ENCODE data around the gene ZSCAN5C. TPM values are rescaled to one million over a fixed set of nuclear protein-coding genes. Genes with fewer than 3 reads are reported as not detected.

The ZSCAN5C gene
- polyA plus RNA-seq (2011; rRNA removed): not detected in 2 replicates
- polyA plus RNA-seq (2012; cell fraction: cytosol; rRNA removed): not detected in 2 replicates
- polyA plus RNA-seq (2012; cell fraction: nucleus; rRNA removed): not detected in 2 replicates
- not detected in 3 replicates for polyA plus RNA-seq (2017; fragmentation: RNase III; extraction: RNeasy Plus Mini Kit Qiagen cat#74134 plus additional on column Dnase treatment)
- not detected in 2 replicates for polyA minus RNA-seq (2011; rRNA and poly(A)+ RNA removed)

DNA sequence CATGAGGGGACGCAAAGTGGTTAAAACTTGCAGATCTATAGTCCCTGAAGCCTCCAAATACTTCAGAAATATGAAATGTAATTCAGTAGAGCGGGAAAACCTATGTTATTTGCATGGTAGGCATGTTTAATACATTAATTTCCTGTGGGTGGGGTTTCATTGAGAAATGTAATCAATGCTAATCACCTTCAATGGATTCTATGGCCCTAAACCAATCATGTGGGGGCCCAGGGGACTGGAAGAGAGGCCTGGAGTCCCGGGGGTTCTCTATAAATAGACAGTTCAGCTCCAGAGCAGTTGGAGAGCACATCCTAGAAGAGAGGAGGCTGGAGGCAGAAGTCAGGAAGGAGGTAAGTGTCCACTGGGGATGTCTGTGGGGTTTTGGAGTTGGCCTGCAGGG, at the start of gene ZSCAN5C:
Gene ZSCAN5C, plus strand, starts transcription at position 301 of the 400 bp plus-strand sequence. CDS start 3,641 bp downstream, outside the sequence.
- ATAC-seq: no peak
- H3K4me1 ChIP-seq: no peaks in the 10 kb centered on the region
- H3K27ac ChIP-seq: no peak within 1 kb of the TSS
- H3K4me3 ChIP-seq: no peak within 1 kb of the TSS
- CTCF ChIA-PET: no interaction called here
- peaks cover 6% of the 10 kb centered on the region; the same call in 1 of the 3 replicates for H3K9me3 ChIP-seq
- DNase-seq (ENCODE audit: low read depth in 1 of 2, low spot score in 1 of 2): no peak
- FAIRE-seq: no peak
- under 1% methylated on average over 3 of the region's 3 CpGs for WGBS (ENCODE audit: missing lambda C conversion rate)
- POLR2A ChIA-PET: no interaction called here
- TF ChIP-seq POLR2AphosphoS2 (conservative IDR thresholded peaks at IDR 0.05; ENCODE audit: low read length): no peak
- TF ChIP-seq MAFK (IDR thresholded peaks at IDR 0.05; ENCODE audit: partially characterized antibody): no peak
- TF ChIP-seq RAD21 (conservative IDR thresholded peaks at IDR 0.05 in 1 of 2, IDR thresholded peaks at IDR 0.05 in 1 of 2): no peak
- TF ChIP-seq RCOR1 (IDR thresholded peaks at IDR 0.05; ENCODE audit: low read depth, low read length): no peak
- no peak for TF ChIP-seq CTCF (IDR thresholded peaks at IDR 0.05)
- no peak for TF ChIP-seq ZC3H11A (IDR thresholded peaks at IDR 0.05)
- TF ChIP-seq ZNF302 (CRISPR knock-in tag; IDR thresholded peaks at IDR 0.05): no peak
- no peak for TF ChIP-seq HDAC2 (IDR thresholded peaks at IDR 0.05)
- no peak for TF ChIP-seq MAX (IDR thresholded peaks at IDR 0.05)
- TF ChIP-seq HOXB5 (CRISPR knock-in tag; IDR thresholded peaks at IDR 0.05): no peak
- TF ChIP-seq, protein P1, sequence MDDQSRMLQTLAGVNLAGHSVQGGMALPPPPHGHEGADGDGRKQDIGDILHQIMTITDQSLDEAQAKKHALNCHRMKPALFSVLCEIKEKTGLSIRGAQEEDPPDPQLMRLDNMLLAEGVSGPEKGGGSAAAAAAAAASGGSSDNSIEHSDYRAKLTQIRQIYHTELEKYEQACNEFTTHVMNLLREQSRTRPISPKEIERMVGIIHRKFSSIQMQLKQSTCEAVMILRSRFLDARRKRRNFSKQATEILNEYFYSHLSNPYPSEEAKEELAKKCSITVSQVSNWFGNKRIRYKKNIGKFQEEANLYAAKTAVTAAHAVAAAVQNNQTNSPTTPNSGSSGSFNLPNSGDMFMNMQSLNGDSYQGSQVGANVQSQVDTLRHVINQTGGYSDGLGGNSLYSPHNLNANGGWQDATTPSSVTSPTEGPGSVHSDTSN (IDR thresholded peaks at IDR 0.05): no peak
- H3K4me2 ChIP-seq: no peak within 1 kb of the TSS

DNA sequence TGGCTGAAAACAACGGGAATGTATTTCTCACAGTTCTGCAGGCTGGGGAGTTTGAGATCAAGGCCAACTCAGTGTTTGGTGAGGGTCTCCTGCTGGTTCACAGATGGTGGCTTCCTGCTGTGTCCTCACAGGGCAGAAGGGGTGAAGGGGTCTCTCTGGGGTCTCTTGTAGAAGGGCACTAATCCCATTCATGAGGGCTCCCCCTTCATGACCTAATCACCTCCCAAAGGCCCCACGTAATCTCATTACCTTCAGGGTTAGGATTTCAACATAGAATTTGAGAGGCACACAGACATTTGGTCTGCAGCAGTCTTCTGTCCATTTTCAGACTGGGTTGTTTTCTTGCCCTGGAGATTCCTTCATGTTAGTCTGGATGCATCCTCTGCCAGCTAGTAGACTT, 49.4 kb upstream of the ZSCAN5C start:
- no peak overlapping the region for H3K4me2 ChIP-seq
- no peaks in the 10 kb centered on the region for H3K4me1 ChIP-seq
- no peak for FAIRE-seq
- H3K27ac ChIP-seq: no peak overlapping the region
- ChIA-PET CTCF (interaction anchor here (0.7 to 2.2 kb wide), 4 partner anchors 10 to 192 kb away, joined by 3 to 6 read pairs (median 5); no protein-coding TSS in a partner anchor), POLR2A (interaction anchor here (0.7 kb wide), 1 partner anchor 79 kb away, joined by 3 read pairs; no protein-coding TSS in a partner anchor)
- TF ChIP-seq, protein P2, sequence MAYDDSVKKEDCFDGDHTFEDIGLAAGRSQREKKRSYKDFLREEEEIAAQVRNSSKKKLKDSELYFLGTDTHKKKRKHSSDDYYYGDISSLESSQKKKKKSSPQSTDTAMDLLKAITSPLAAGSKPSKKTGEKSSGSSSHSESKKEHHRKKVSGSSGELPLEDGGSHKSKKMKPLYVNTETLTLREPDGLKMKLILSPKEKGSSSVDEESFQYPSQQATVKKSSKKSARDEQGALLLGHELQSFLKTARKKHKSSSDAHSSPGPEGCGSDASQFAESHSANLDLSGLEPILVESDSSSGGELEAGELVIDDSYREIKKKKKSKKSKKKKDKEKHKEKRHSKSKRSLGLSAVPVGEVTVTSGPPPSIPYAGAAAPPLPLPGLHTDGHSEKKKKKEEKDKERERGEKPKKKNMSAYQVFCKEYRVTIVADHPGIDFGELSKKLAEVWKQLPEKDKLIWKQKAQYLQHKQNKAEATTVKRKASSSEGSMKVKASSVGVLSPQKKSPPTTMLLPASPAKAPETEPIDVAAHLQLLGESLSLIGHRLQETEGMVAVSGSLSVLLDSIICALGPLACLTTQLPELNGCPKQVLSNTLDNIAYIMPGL (CRISPR knock-in tag; IDR thresholded peaks at IDR 0.05; ENCODE audit: borderline replicate concordance): no peak
- no peak for DNase-seq (ENCODE audit: low read depth in 1 of 2, low spot score in 1 of 2)
- 88% methylated on average over 2 of the region's 2 CpGs for WGBS (ENCODE audit: missing lambda C conversion rate)
- no peak overlapping the region for H3K4me3 ChIP-seq
- H3K9me3 ChIP-seq: no peaks in the 10 kb centered on the region
- ATAC-seq: no peak

GRCh38 chr19:56153507-56153906, 48.6 kb upstream of the ZSCAN5C start:
- no peak overlapping the region for H3K4me3 ChIP-seq
- TF ChIP-seq EP300 (IDR thresholded peaks at IDR 0.05) (no peak), GATA3 (IDR thresholded peaks at IDR 0.05; ENCODE audit: borderline replicate concordance) (no peak), HEYL (CRISPR knock-in tag; IDR thresholded peaks at IDR 0.05) (no peak), RCOR1 (IDR thresholded peaks at IDR 0.05; ENCODE audit: low read depth, low read length) (no peak), MAFK (IDR thresholded peaks at IDR 0.05; ENCODE audit: partially characterized antibody) (no peak), TP53 (CRISPR knock-in tag; IDR thresholded peaks at IDR 0.05) (no peak), HOXB13 (CRISPR knock-in tag; IDR thresholded peaks at IDR 0.05; ENCODE audit: low read depth) (no peak), USF2 (IDR thresholded peaks at IDR 0.05) (no peak), RFX5 (IDR thresholded peaks at IDR 0.05) (no peak), HDAC2 (IDR thresholded peaks at IDR 0.05) (no peak), MAX (IDR thresholded peaks at IDR 0.05) (no peak), RARB (CRISPR knock-in tag; IDR thresholded peaks at IDR 0.05) (no peak), FOSL2 (IDR thresholded peaks at IDR 0.05) (no peak), FOSL2 (CRISPR knock-in tag; IDR thresholded peaks at IDR 0.05) (no peak)
- TF ChIP-seq, protein P3, sequence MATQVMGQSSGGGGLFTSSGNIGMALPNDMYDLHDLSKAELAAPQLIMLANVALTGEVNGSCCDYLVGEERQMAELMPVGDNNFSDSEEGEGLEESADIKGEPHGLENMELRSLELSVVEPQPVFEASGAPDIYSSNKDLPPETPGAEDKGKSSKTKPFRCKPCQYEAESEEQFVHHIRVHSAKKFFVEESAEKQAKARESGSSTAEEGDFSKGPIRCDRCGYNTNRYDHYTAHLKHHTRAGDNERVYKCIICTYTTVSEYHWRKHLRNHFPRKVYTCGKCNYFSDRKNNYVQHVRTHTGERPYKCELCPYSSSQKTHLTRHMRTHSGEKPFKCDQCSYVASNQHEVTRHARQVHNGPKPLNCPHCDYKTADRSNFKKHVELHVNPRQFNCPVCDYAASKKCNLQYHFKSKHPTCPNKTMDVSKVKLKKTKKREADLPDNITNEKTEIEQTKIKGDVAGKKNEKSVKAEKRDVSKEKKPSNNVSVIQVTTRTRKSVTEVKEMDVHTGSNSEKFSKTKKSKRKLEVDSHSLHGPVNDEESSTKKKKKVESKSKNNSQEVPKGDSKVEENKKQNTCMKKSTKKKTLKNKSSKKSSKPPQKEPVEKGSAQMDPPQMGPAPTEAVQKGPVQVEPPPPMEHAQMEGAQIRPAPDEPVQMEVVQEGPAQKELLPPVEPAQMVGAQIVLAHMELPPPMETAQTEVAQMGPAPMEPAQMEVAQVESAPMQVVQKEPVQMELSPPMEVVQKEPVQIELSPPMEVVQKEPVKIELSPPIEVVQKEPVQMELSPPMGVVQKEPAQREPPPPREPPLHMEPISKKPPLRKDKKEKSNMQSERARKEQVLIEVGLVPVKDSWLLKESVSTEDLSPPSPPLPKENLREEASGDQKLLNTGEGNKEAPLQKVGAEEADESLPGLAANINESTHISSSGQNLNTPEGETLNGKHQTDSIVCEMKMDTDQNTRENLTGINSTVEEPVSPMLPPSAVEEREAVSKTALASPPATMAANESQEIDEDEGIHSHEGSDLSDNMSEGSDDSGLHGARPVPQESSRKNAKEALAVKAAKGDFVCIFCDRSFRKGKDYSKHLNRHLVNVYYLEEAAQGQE (IDR thresholded peaks at IDR 0.05): no peak

More at GRCh38 chr19:56153507-56153906, 48.6 kb upstream of the ZSCAN5C start:
- POLR2A ChIA-PET: no interaction called here
- H3K9me3 ChIP-seq: no peaks in the 10 kb centered on the region
- 85% methylated on average over 6 of the region's 6 CpGs for WGBS (ENCODE audit: missing lambda C conversion rate)
- no peak for FAIRE-seq
- H3K4me2 ChIP-seq: no peak overlapping the region
- no peak for ATAC-seq
- no peak overlapping the region for H3K27ac ChIP-seq
- CTCF ChIA-PET: interaction anchor here (0.7 to 2.3 kb wide), 5 partner anchors 9 to 180 kb away, joined by 3 to 8 read pairs (median 6); no protein-coding TSS in a partner anchor
- DNase-seq (ENCODE audit: low read depth in 1 of 2, low spot score in 1 of 2): no peak
- H3K4me1 ChIP-seq: no peaks in the 10 kb centered on the region
